Measurements from ENCODE around the gene TMOD1. TPM values are rescaled to one million over a fixed set of nuclear protein-coding genes. Genes with fewer than 3 reads are reported as not detected.

TMOD1 gene
- total RNA-seq, 3 donors from 2014 or later (not counting 1 experiment from before 2014, with no cell fraction given): 1.9 to 3.2 (median 2.0) TPM

DNA sequence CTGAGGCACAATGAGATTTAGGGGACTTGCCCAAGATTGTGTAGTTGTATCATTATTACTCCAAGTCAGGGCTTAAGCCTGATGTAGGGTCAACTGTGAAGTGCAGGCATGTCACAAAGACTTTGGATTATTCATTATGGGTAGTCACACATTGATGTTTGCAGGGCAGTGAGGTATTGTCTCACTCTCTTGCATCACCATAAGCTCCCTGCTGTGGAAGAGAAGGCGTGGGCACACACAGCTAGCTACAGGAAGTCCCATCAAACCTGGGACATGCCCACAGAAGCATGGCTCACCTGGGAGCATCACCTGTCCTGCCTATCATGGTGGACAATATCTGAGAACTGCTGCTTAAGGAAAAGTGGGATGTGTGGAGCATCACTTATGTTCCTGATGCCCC is 42.1 kb downstream of the TMOD1 start:
- H3K4me1 ChIP-seq (ENCODE audit: control insufficient read depth, insufficient read depth, low read length): no peaks in the 10 kb centered on the region
- no peak for ATAC-seq
- Mint-ChIP-seq H3K4me3 (no peak overlapping the region), H3K9me3 (no peaks in the 10 kb centered on the region), H3K36me3 (no peaks in the 10 kb centered on the region), H3K27ac (no peak overlapping the region), H3K4me1 (no peaks in the 10 kb centered on the region), H3K27me3 (ENCODE audit: low read depth in 2 of 2) (peaks cover 0 to 3% of the 10 kb centered on the region in 2 donors)
- H3K27ac ChIP-seq (ENCODE audit: low read length): no peak overlapping the region
- no peak for DNase-seq
- no peaks in the 10 kb centered on the region for H3K9me3 ChIP-seq (ENCODE audit: control insufficient read depth, insufficient read depth, low read length)
- no peaks in the 10 kb centered on the region for H3K27me3 ChIP-seq (ENCODE audit: control insufficient read depth, insufficient read depth, low read length)
- TF ChIP-seq CTCF (IDR thresholded peaks at IDR 0.05): no peak
- intact Hi-C loops (cut with micrococcal nuclease): no loop called here
- no peaks in the 10 kb centered on the region for H3K36me3 ChIP-seq (ENCODE audit: control insufficient read depth, insufficient read depth, low read length)
- no peak overlapping the region for H3K4me3 ChIP-seq (ENCODE audit: low read length)
- WGBS (ENCODE audit: insufficient coverage): 86% methylated on average over 1 of the region's 1 CpG

DNA sequence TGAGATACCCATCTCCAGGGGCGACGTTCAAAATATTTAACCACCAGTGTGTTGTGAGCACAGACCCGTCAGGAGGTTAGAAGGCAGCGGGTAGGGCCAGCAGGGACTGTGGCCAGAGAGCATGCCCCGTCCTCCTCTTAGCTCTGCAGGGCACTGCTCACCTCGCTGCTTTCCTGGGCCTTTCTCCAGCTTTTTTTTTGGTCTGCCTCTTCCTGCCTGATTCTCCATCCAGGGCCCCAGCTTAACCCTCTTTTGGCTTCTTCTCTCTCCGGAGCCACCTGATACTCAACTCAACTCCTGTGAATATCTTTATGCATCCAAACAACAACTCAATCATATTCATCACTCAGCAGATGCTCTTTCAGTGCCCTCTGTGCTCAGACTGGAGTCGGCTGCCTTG is 44.0 kb downstream of the TMOD1 start:
- Histone ChIP-seq H3K4me1 (ENCODE audit: control insufficient read depth, insufficient read depth, low read length) (no peaks in the 10 kb centered on the region), H3K36me3 (ENCODE audit: control insufficient read depth, insufficient read depth, low read length) (no peaks in the 10 kb centered on the region), H3K9me3 (ENCODE audit: control insufficient read depth, insufficient read depth, low read length) (no peaks in the 10 kb centered on the region), H3K4me3 (ENCODE audit: low read length) (no peak overlapping the region), H3K27me3 (ENCODE audit: control insufficient read depth, insufficient read depth, low read length) (no peaks in the 10 kb centered on the region), H3K27ac (ENCODE audit: low read length) (no peak overlapping the region)
- Mint-ChIP-seq H3K27me3 (ENCODE audit: low read depth in 2 of 2) (peaks cover 5 to 8% of the 10 kb centered on the region in 2 donors), H3K36me3 (no peaks in the 10 kb centered on the region), H3K4me3 (no peak overlapping the region), H3K4me1 (no peaks in the 10 kb centered on the region), H3K9me3 (no peaks in the 10 kb centered on the region), H3K27ac (no peak overlapping the region)
- intact Hi-C loops (cut with micrococcal nuclease): no loop called here
- no peak for TF ChIP-seq CTCF (IDR thresholded peaks at IDR 0.05)
- DNase-seq: no peak
- ATAC-seq: no peak
- WGBS (ENCODE audit: insufficient coverage): 82% methylated on average over 8 of the region's 8 CpGs

DNA sequence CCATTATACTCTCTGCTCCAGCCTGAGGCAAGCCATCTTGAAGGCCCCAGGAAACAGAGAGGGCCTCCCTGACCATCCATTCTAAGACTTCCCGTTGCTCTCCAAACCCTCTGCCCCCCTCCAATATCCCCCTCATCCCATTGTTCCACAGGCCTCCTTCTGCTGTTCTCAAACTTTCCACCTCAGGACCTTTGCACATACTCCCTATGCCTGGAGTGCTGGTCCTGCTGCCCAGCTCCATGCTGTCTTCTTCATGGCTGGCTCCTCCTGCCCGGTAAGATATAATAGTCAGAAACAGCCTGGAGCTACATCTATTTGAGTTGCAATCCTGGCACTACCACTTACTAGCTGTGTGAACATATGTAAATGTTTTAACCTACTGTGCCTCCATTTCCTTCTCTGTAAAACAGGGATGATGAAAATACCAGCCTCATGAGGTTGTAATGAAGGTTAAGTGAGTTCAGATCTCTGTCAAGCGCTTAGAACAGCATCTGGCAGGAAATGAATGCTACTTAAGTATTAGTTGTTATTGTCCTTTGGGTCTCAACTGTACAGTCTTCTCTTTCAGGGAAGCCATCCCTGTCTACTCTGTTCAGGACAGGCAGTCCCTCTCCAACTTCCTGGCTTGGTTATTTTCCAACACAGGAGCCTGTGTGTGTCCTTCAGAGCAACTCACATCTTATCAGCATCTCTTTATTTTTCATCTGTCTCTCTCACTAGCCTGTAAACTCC is 45.8 kb downstream of the TMOD1 start:
- no peak overlapping the region for H3K27ac ChIP-seq (ENCODE audit: low read length)
- Mint-ChIP-seq H3K4me3 (no peak overlapping the region), H3K4me1 (no peaks in the 10 kb centered on the region), H3K27me3 (ENCODE audit: low read depth in 2 of 2) (peaks cover 11 to 17% of the 10 kb centered on the region in 2 donors), H3K27ac (no peak overlapping the region), H3K9me3 (no peaks in the 10 kb centered on the region), H3K36me3 (no peaks in the 10 kb centered on the region)
- DNase-seq (no peak), ATAC-seq (no peak)
- H3K27me3 ChIP-seq (ENCODE audit: control insufficient read depth, insufficient read depth, low read length): no peaks in the 10 kb centered on the region
- WGBS (ENCODE audit: insufficient coverage): 78% methylated on average over 3 of the region's 3 CpGs
- no peaks in the 10 kb centered on the region for H3K4me1 ChIP-seq (ENCODE audit: control insufficient read depth, insufficient read depth, low read length)
- no peaks in the 10 kb centered on the region for H3K36me3 ChIP-seq (ENCODE audit: control insufficient read depth, insufficient read depth, low read length)
- intact Hi-C loops (cut with micrococcal nuclease): no loop called here
- no peak overlapping the region for H3K4me3 ChIP-seq (ENCODE audit: low read length)
- H3K9me3 ChIP-seq (ENCODE audit: control insufficient read depth, insufficient read depth, low read length): no peaks in the 10 kb centered on the region
- no peak for TF ChIP-seq CTCF (IDR thresholded peaks at IDR 0.05)

- Histone ChIP-seq H3K36me3 (ENCODE audit: control insufficient read depth, insufficient read depth, low read length) (no peaks in the 10 kb centered on the region), H3K4me1 (ENCODE audit: control insufficient read depth, insufficient read depth, low read length) (no peaks in the 10 kb centered on the region), H3K27ac (ENCODE audit: low read length) (no peak overlapping the region), H3K27me3 (ENCODE audit: control insufficient read depth, insufficient read depth, low read length) (no peaks in the 10 kb centered on the region), H3K9me3 (ENCODE audit: control insufficient read depth, insufficient read depth, low read length) (no peaks in the 10 kb centered on the region), H3K4me3 (ENCODE audit: low read length) (no peak overlapping the region)
- no peak for TF ChIP-seq CTCF (IDR thresholded peaks at IDR 0.05)
- WGBS (ENCODE audit: insufficient coverage): 79% methylated on average over 4 of the region's 5 CpGs
- Mint-ChIP-seq H3K27me3 (ENCODE audit: low read depth in 2 of 2) (peaks cover 13 to 25% of the 10 kb centered on the region in 2 donors), H3K4me3 (no peak overlapping the region), H3K27ac (no peak overlapping the region), H3K9me3 (no peaks in the 10 kb centered on the region), H3K36me3 (no peaks in the 10 kb centered on the region), H3K4me1 (no peaks in the 10 kb centered on the region)
- intact Hi-C loops (cut with micrococcal nuclease): no loop called here
- ATAC-seq (peak in 1 of 3 donors; percentile 11), DNase-seq (no peak)
Observed at GRCh38 chr9:97548379-97548778, 46.9 kb downstream of the TMOD1 start.

Data from natural killer cell (primary cell).